ENCODE measurements around the gene POMT1. TPM values are rescaled to one million over a fixed set of nuclear protein-coding genes. Genes with fewer than 3 reads are reported as not detected.

Gene POMT1
- total and polyA plus RNA-seq, 2 of the 8 experiments (the other 6 are each of a cell fraction or from before 2014, with no cell fraction given) = 22.3 to 33.2 TPM

DNA sequence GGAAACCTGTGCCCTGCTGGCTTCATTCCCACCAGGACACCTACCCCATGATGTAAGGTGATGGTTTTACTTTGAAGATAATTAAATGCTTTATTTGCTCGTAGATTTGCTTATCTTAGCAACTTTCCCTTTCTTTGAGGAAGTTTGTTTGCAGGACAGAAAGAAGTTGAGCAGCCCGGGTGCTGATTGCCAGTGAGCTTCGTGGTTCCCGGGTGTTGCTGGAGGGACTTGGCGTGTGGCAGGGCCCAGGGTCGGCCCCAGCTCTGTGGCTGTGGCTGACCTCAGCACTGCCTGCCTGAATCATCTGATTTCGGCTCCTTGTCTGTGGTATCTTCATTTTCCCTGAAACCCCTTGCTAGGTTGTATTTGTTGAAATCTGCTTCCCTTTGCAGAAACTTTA is 8.7 kb downstream of the POMT1 start (continued):
- TF ChIP-seq CTBP2 (IDR thresholded peaks at IDR 0.05; ENCODE audit: borderline replicate concordance, insufficient read depth, insufficient read length, low read length) (no peak), SIX5 (IDR thresholded peaks at IDR 0.05; ENCODE audit: low read depth, low read length) (no peak), GABPA (IDR thresholded peaks at IDR 0.05; ENCODE audit: borderline replicate concordance, insufficient read depth, low read length) (no peak), TAF1 (IDR thresholded peaks at IDR 0.05; ENCODE audit: low read depth, low read length) (no peak), EZH2 (IDR thresholded peaks at IDR 0.05; ENCODE audit: low read depth, low read length, severe bottlenecking) (no peak), PHF8 (conservative IDR thresholded peaks at IDR 0.05; ENCODE audit: low read depth, low read length) (no peak), KDM4A (IDR thresholded peaks at IDR 0.05; ENCODE audit: low read depth, low read length, severe bottlenecking) (no peak), RAD21 (IDR thresholded peaks at IDR 0.05 in 1 of 2, conservative IDR thresholded peaks at IDR 0.05 in 1 of 2; ENCODE audit: low read depth in 2 of 2, low read length in 2 of 2) (no peak)
